ENCODE results near the gene GPS1.

The GPS1 gene

GRCh38 chr17:82092995-82093751 lies 41.5 kb downstream of the GPS1 start:
- no peak for DNase-seq

GRCh38 chr17:82094931-82095776 lies 43.5 kb downstream of the GPS1 start:
- DNase-seq: no peak

- DNase-seq: no peak
Measured at GRCh38 chr17:82095777-82096708, 44.3 kb downstream of the GPS1 start.

GRCh38 chr17:82096709-82097183 lies 45.0 kb downstream of the GPS1 start:
- DNase-seq: no peak

- peak; percentile 30 for DNase-seq
Measured at GRCh38 chr17:82097184-82097918, 45.7 kb downstream of the GPS1 start.

- DNase-seq: no peak
Measured at GRCh38 chr17:82097919-82098168, 46.1 kb downstream of the GPS1 start.

GRCh38 chr17:82098169-82098938 lies 46.7 kb downstream of the GPS1 start, which contains the start of gene FASN:
TSS of gene FASN (minus strand) at chr17:82098236. CDS start at chr17:82096445, 1,791 bp downstream.
- peak; percentile 97 for DNase-seq

GRCh38 chr17:82098939-82099763 lies 47.5 kb downstream of the GPS1 start:
- no peak for DNase-seq

- DNase-seq: no peak
Measured at GRCh38 chr17:82100502-82101298, 49.0 kb downstream of the GPS1 start.

- DNase-seq: no peak
Measured at GRCh38 chr17:82101301-82101715, 49.6 kb downstream of the GPS1 start.

- DNase-seq: no peak
Measured at GRCh38 chr17:82101767-82102679, 50.3 kb downstream of the GPS1 start.

GRCh38 chr17:82103553-82104451 lies 52.1 kb downstream of the GPS1 start:
- DNase-seq: no peak

GRCh38 chr17:82104797-82105416 lies 53.2 kb downstream of the GPS1 start:
- DNase-seq: no peak

- no peak for DNase-seq
Measured at GRCh38 chr17:82105417-82105881, 53.8 kb downstream of the GPS1 start.

- DNase-seq: peak; percentile 83
Measured at GRCh38 chr17:82105882-82106687, 54.4 kb downstream of the GPS1 start.

Measured in activated CD4-positive, alpha-beta T cell treated with anti-CD3 and anti-CD28 coated beads, Interleukin-2, amount 50 U/mL, for 16 hours (primary cell).